Endothelial cell of umbilical vein (primary cell): Measurements from ENCODE around the gene ZNF800. TPM values are rescaled to one million over a fixed set of nuclear protein-coding genes. Genes with fewer than 3 reads are reported as not detected.
A peak's percentile ranks its signal among the peaks of the same experiment; 100 is the strongest.

Experiments
- BruUV-seq: library from RNA; stranded (reverse); fragments of 400-500 nt; replicated peaks from 2 replicates; lab custom pipeline; 2021; lab: Mats Ljungman, UMichigan
- CTCF ChIA-PET: fragments of 300-600, 350-600 bp; sonication (Branson Sonifier 250); formaldehyde crosslinking; loops from one replicate; lab custom pipeline; 2021; ENCODE audit warnings: antibody characterized with exemption, inconsistent platforms; lab: Charles Lee
- POLR2A ChIA-PET: fragments of 300-600, 350-600 bp; sonication (Branson Sonifier 250); formaldehyde crosslinking; loops from one replicate; lab custom pipeline; 2021; ENCODE audit warnings: antibody characterized with exemption, inconsistent platforms; lab: Charles Lee
- DNase-seq: peaks from one replicate; pipeline ENCODE4 v3.0.0-alpha.2; 2011; ENCODE audit warnings: low read depth, low spot score
- FAIRE-seq: peaks from 2 replicates; lab custom pipeline; 2011; peaks lifted over from hg19 to GRCh38; lab: Jason Lieb, UNC
- H2AFZ ChIP-seq: 2 replicates; pipeline ENCODE4 v1.6.0; 2012; ENCODE audit warnings: low read depth, low read length, control low read depth, inconsistent platforms
- H3K27ac ChIP-seq: 2 replicates; pipeline ENCODE4 v1.5.1; 2011; ENCODE audit warnings: low read depth, mild to moderate bottlenecking, control low read depth, low read length, moderate library complexity; ENCODE audit not compliant: insufficient read depth
- H3K27me3 ChIP-seq, 2 experiments: 2 replicates each; pipeline versions ENCODE4 v1.6.0 to v1.6.1; 2011; ENCODE audit warnings: low read length in 2 of 2, mixed read lengths in 1 of 2; ENCODE audit not compliant: control insufficient read depth in 2 of 2, insufficient read depth in 2 of 2
- H3K36me3 ChIP-seq, 2 experiments: 2 replicates in 1 of 2; 3 replicates in 1 of 2; pipeline ENCODE4 v1.5.1; 2011; ENCODE audit warnings: low read length in 2 of 2, mild to moderate bottlenecking in 1 of 2, moderate library complexity in 1 of 2; ENCODE audit not compliant: control insufficient read depth in 2 of 2, insufficient read depth in 2 of 2; ENCODE audit errors: extremely low read depth in 1 of 2
- H3K4me1 ChIP-seq: 3 replicates; pipeline ENCODE4 v1.5.1; 2011; ENCODE audit warnings: mild to moderate bottlenecking, low read length; ENCODE audit not compliant: control insufficient read depth, insufficient read depth; ENCODE audit errors: extremely low read depth
- H3K4me2 ChIP-seq: 2 replicates; pipeline ENCODE4 v1.6.1; 2011; ENCODE audit warnings: low read length, control low read depth, mixed read lengths; ENCODE audit not compliant: insufficient read depth
- H3K4me3 ChIP-seq, 3 experiments: fragments of 200-600 bp in 1 of 3; sonication (generic), shearing (Covaris generic) in 1 of 3; replicated peaks in 1 of 3; 2 replicates each; pipeline ENCODE4 v1.5.1; 2011 to 2016; ENCODE audit warnings: control low read depth in 3 of 3, low read length in 3 of 3, mild to moderate bottlenecking in 2 of 3, inconsistent platforms in 1 of 3, low read depth in 1 of 3, moderate library complexity in 1 of 3; ENCODE audit not compliant: insufficient read depth in 1 of 3
- H3K79me2 ChIP-seq: 2 replicates; pipeline ENCODE4 v1.6.0; 2012; ENCODE audit warnings: low read length, inconsistent platforms; ENCODE audit not compliant: control insufficient read depth, insufficient read depth
- H3K9ac ChIP-seq: replicated peaks from 2 replicates; pipeline ENCODE3; 2011; ENCODE audit warnings: low read length, control low read depth; ENCODE audit not compliant: insufficient read depth; ENCODE audit errors: extremely low read depth
- H3K9me1 ChIP-seq: replicated peaks from 3 replicates; pipeline ENCODE4 v1.6.0; 2011; ENCODE audit warnings: mild to moderate bottlenecking, low read length; ENCODE audit not compliant: control insufficient read depth, insufficient read depth; ENCODE audit errors: extremely low read depth
- H3K9me3 ChIP-seq: replicated peaks from 2 replicates; pipeline ENCODE4 v1.5.1; 2012; ENCODE audit warnings: low read length, inconsistent platforms; ENCODE audit not compliant: control insufficient read depth, insufficient read depth
- H4K20me1 ChIP-seq: replicated peaks from 2 replicates; pipeline ENCODE3; 2011; ENCODE audit warnings: mild to moderate bottlenecking, low read length; ENCODE audit not compliant: control insufficient read depth, insufficient read depth; ENCODE audit errors: extremely low read depth
- POLR2AphosphoS5 ChIP-seq: IDR thresholded peaks from 2 replicates; pipeline ENCODE4 v1.6.1; 2012; ENCODE audit warnings: low read depth, mild to moderate bottlenecking, control low read depth, low read length, moderate library complexity; ENCODE audit not compliant: insufficient read depth
- dilution Hi-C: fragments of 300-500 bp; cut with MboI; formaldehyde crosslinking; loops from one replicate; pipeline ENCODE4 v1.15.0; 2019; ENCODE audit warnings: low sequenced_read_pairs; ENCODE audit not compliant: extremely low pct_ligation_motif_present
- intact Hi-C: fragments of 100-400 bp; cut with micrococcal nuclease; formaldehyde crosslinking; loops from one replicate; pipeline ENCODE4 v1.10.0; 2022
- polyA plus RNA-seq, 4 experiments: library from polyadenylated mRNA; depleted of rRNA in 3 of 4; stranded (reverse) in 3 of 4; unstranded in 1 of 4; fragments of >200 nt; gene quantifications; 2 replicates each; pipeline versions ENCODE4 v1.2.1 to v1.2.3, GENCODE V29; 2011 to 2012; ENCODE audit warnings: missing spikeins in 1 of 4
- total RNA-seq: library from RNA; stranded (reverse); gene quantifications from 2 replicates; pipeline ENCODE4 v1.2.3, GENCODE V29; 2021
- TF ChIP-seq, protein P1 (sequence below): IDR thresholded peaks from 2 replicates; pipeline ENCODE4 v1.6.1; 2011; ENCODE audit not compliant: insufficient read depth, insufficient read length
- TF ChIP-seq, protein P2 (sequence below), 2 donors: IDR thresholded peaks; 1 replicate in 1 of 2; 2 replicates in 1 of 2; pipeline ENCODE4 v1.5.1; 2011; ENCODE audit warnings: low read length in 2 of 2, mild to moderate bottlenecking in 2 of 2, moderate library complexity in 2 of 2, control low read depth in 1 of 2, inconsistent platforms in 1 of 2, low read depth in 1 of 2; ENCODE audit not compliant: insufficient read depth in 1 of 2; ENCODE audit errors: extremely low read depth in 1 of 2

ZNF800 gene
- total and polyA plus RNA-seq, 2 donors (not counting 3 experiments of a cell fraction or from before 2014, with no cell fraction given) = 10.9 to 35.4 TPM

- peak overlapping the region; percentile 62 for H2AFZ ChIP-seq
- peak overlapping the region; percentile 36 for H3K9ac ChIP-seq
- intact Hi-C loops (loop anchor here (1.0 to 5.0 kb wide), 5 partner anchors 45 to 861 kb away; partner anchors contain the start of genes ARF5, GCC1 and ZNF800), dilution Hi-C loops (no loop called here)
- H3K36me3 ChIP-seq = peaks cover 0 to 2% of the 10 kb centered on the region in 2 experiments
- H3K79me2 ChIP-seq = no peaks in the 10 kb centered on the region
- H3K4me2 ChIP-seq = peak overlapping the region; percentile 87
- no peak overlapping the region for H3K27ac ChIP-seq
- no peaks in the 10 kb centered on the region for H4K20me1 ChIP-seq
- DNase-seq = peak; percentile 70
- peaks cover 8% of the 10 kb centered on the region for H3K4me1 ChIP-seq
- peak overlapping the region; percentile 29 to 63 (median 35) for H3K4me3 ChIP-seq
- ChIA-PET CTCF (interaction anchor here (0.6 to 3.4 kb wide), 26 partner anchors 9 to 974 kb away, joined by 3 to 28 read pairs (median 4); partner anchors contain the start of genes ARF5 and ZNF800), POLR2A (interaction anchor here (0.7 kb wide), 1 partner anchor 236 kb away, joined by 5 read pairs; no protein-coding TSS in a partner anchor)
- FAIRE-seq = no peak
- no peaks in the 10 kb centered on the region for H3K9me1 ChIP-seq
- BruUV-seq = no TSS peak
- no peaks in the 10 kb centered on the region for H3K27me3 ChIP-seq
- no peaks in the 10 kb centered on the region for H3K9me3 ChIP-seq
- TF ChIP-seq, protein P1, sequence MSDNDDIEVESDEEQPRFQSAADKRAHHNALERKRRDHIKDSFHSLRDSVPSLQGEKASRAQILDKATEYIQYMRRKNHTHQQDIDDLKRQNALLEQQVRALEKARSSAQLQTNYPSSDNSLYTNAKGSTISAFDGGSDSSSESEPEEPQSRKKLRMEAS = no peak
- peak; percentile 50 for TF ChIP-seq POLR2AphosphoS5
- TF ChIP-seq, protein P2, sequence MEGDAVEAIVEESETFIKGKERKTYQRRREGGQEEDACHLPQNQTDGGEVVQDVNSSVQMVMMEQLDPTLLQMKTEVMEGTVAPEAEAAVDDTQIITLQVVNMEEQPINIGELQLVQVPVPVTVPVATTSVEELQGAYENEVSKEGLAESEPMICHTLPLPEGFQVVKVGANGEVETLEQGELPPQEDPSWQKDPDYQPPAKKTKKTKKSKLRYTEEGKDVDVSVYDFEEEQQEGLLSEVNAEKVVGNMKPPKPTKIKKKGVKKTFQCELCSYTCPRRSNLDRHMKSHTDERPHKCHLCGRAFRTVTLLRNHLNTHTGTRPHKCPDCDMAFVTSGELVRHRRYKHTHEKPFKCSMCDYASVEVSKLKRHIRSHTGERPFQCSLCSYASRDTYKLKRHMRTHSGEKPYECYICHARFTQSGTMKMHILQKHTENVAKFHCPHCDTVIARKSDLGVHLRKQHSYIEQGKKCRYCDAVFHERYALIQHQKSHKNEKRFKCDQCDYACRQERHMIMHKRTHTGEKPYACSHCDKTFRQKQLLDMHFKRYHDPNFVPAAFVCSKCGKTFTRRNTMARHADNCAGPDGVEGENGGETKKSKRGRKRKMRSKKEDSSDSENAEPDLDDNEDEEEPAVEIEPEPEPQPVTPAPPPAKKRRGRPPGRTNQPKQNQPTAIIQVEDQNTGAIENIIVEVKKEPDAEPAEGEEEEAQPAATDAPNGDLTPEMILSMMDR (IDR thresholded peaks at IDR 0.05; ENCODE audit: extremely low read depth in 1 of 2, insufficient read depth in 1 of 2, low read depth in 1 of 2, low read length in 2 of 2) = peak; percentile 51 to 56
Measured at GRCh38 chr7:127347567-127348246, 44.8 kb downstream of the ZNF800 start.
